Measurements from ENCODE around the gene FGFR2. TPM values are rescaled to one million over a fixed set of nuclear protein-coding genes. Genes with fewer than 3 reads are reported as not detected.

FGFR2 gene
- total RNA-seq, 2 experiments from 2014 or later: not detected

DNA sequence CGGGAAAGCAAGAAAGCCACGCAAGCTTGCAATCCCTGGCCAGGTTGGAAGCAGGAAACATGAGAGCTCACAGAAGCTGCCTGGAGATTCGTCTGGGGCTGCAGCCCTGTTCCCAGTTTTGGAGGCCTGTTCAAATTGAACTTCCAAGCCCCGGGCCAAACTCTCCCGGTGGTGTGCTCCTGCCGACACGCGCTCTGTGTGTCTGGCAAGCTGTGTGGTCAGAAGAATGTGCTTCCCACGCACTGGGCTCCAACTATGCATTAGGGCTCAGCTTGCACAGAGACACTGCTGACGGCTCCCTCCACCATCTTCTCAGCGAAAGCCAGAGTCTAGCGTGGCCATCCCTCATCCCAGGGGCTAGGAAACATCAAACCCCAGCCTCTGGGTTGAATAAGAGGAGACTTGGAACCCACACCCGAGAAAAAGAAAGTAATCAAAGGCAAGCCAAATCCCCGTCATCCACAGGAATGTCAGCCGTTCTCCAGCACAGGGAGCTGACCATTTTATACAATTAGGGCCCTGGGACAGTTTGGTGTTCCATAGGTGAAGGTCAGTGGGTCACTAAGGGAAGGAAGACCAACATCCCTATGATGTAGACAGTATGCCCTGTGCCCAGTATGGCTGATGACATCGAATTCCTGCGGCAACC lies 107.2 kb downstream of the FGFR2 start:
- BruUV-seq (replicated peaks): no TSS peak
- POLR2A ChIA-PET: interaction anchor here (0.6 kb wide), 1 partner anchor 180 kb away, joined by 3 read pairs; no protein-coding TSS in a partner anchor
- CTCF ChIA-PET (ENCODE audit: unreplicated experiment): no interaction called here
- intact Hi-C loops (cut with micrococcal nuclease; ENCODE audit: unreplicated experiment): no loop called here
- no peak overlapping the region for H3K27ac ChIP-seq (ENCODE audit: low read depth, low read length, poor library complexity, severe bottlenecking)
- no peak overlapping the region for H2AFZ ChIP-seq (ENCODE audit: low read length)
- no peak overlapping the region for H3K4me3 ChIP-seq (ENCODE audit: low read depth, low read length, poor library complexity, severe bottlenecking)
- no peak overlapping the region for H3K4me2 ChIP-seq (ENCODE audit: low read length)
- no peaks in the 10 kb centered on the region for H3K4me1 ChIP-seq (ENCODE audit: insufficient read depth, low read length, poor library complexity, severe bottlenecking)
- H3K79me2 ChIP-seq (ENCODE audit: insufficient read depth, low read depth, low read length): no peaks in the 10 kb centered on the region
- no peaks in the 10 kb centered on the region for H4K20me1 ChIP-seq (ENCODE audit: insufficient read depth, low read length)
- no peaks in the 10 kb centered on the region for H3K9me2 ChIP-seq (ENCODE audit: insufficient read depth, low read length)
- TF ChIP-seq, protein P1, sequence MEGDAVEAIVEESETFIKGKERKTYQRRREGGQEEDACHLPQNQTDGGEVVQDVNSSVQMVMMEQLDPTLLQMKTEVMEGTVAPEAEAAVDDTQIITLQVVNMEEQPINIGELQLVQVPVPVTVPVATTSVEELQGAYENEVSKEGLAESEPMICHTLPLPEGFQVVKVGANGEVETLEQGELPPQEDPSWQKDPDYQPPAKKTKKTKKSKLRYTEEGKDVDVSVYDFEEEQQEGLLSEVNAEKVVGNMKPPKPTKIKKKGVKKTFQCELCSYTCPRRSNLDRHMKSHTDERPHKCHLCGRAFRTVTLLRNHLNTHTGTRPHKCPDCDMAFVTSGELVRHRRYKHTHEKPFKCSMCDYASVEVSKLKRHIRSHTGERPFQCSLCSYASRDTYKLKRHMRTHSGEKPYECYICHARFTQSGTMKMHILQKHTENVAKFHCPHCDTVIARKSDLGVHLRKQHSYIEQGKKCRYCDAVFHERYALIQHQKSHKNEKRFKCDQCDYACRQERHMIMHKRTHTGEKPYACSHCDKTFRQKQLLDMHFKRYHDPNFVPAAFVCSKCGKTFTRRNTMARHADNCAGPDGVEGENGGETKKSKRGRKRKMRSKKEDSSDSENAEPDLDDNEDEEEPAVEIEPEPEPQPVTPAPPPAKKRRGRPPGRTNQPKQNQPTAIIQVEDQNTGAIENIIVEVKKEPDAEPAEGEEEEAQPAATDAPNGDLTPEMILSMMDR (conservative IDR thresholded peaks at IDR 0.05; ENCODE audit: low read length): no peak
- no peak for TF ChIP-seq EZH2phosphoT487 (IDR thresholded peaks at IDR 0.05; ENCODE audit: borderline replicate concordance, low read depth, low read length)
- no peaks in the 10 kb centered on the region for H3K36me3 ChIP-seq (ENCODE audit: insufficient read depth, low read length)
- no peaks in the 10 kb centered on the region for H3K9me3 ChIP-seq (ENCODE audit: low read length)
- DNase-seq (ENCODE audit: low spot score): no peak

DNA sequence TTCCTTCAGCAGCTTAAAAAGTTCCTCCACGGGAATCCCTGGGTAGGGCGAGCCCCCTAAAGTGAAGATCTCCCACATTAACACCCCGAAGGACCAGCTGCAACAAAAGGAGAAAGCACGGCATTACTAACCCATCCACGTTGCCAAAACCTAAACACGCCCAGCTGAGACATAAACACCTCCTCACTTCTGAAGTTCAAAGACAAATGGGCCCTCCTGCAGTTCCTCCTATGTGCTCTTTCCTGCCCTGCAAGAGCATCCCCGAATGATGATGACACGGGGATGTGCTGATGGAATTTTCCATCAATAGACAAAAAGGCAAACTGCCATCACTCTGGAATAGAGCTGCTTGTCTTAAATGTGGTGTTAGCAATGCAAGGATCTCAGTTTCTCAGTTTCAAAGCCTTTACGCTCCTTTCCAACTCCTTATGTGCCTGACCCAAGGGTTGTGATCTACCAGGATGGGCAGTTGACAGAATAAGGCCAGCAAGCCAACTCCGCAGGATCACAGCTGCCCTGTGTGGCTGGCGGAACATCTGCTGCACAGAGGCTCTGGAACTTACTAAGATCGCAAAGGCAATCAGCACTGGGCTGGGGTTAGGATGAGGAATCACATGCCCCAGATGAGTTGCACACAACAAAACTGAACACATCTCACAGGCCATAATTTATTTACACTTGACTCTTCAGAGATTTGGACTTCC lies 112.7 kb downstream of the FGFR2 start:
- no peaks in the 10 kb centered on the region for H3K9me2 ChIP-seq (ENCODE audit: insufficient read depth, low read length)
- H4K20me1 ChIP-seq (ENCODE audit: insufficient read depth, low read length): no peaks in the 10 kb centered on the region
- ChIA-PET CTCF (ENCODE audit: unreplicated experiment) (no interaction called here), POLR2A (interaction anchor here (0.8 to 1.0 kb wide), 2 partner anchors 12 to 183 kb away, joined by 3 read pairs; no protein-coding TSS in a partner anchor)
- no TSS peak for BruUV-seq (replicated peaks)
- H2AFZ ChIP-seq (ENCODE audit: low read length): no peak overlapping the region
- H3K4me1 ChIP-seq (ENCODE audit: insufficient read depth, low read length, poor library complexity, severe bottlenecking): no peaks in the 10 kb centered on the region
- H3K79me2 ChIP-seq (ENCODE audit: insufficient read depth, low read depth, low read length): no peaks in the 10 kb centered on the region
- no peak overlapping the region for H3K4me3 ChIP-seq (ENCODE audit: low read depth, low read length, poor library complexity, severe bottlenecking)
- H3K36me3 ChIP-seq (ENCODE audit: insufficient read depth, low read length): no peaks in the 10 kb centered on the region
- no peak for DNase-seq (ENCODE audit: low spot score)
- intact Hi-C loops (cut with micrococcal nuclease; ENCODE audit: unreplicated experiment): no loop called here
- H3K27ac ChIP-seq (ENCODE audit: low read depth, low read length, poor library complexity, severe bottlenecking): no peak overlapping the region
- no peak overlapping the region for H3K4me2 ChIP-seq (ENCODE audit: low read length)
- H3K9me3 ChIP-seq (ENCODE audit: low read length): no peaks in the 10 kb centered on the region
- TF ChIP-seq EZH2phosphoT487 (IDR thresholded peaks at IDR 0.05; ENCODE audit: borderline replicate concordance, low read depth, low read length): no peak
- TF ChIP-seq, protein P1 (conservative IDR thresholded peaks at IDR 0.05; ENCODE audit: low read length): no peak

DNA sequence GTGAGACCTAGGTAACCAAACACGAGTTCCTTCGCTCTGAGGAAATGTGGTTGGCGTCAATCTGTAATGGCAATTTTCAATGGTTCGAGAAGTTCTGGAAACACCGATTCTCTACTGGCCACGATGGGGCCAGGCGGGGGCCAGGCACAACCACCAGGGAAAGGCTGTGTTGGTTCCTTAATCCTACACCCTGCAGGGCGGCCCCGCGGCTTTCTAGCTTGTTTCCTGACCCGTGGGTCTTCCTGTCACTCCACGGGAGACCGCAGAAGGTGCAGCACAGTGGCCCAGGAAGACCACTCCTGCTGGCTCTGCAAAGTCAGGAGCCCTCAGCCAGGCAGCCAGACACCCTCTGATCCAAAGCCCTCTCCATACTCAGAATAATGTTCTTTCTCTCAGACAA lies 113.4 kb downstream of the FGFR2 start:
- no peaks in the 10 kb centered on the region for H3K9me3 ChIP-seq (ENCODE audit: low read length)
- intact Hi-C loops (cut with micrococcal nuclease; ENCODE audit: unreplicated experiment): no loop called here
- ChIA-PET CTCF (ENCODE audit: unreplicated experiment) (no interaction called here), POLR2A (interaction anchor here (0.8 kb wide), 1 partner anchor 184 kb away, joined by 3 read pairs; no protein-coding TSS in a partner anchor)
- no peak overlapping the region for H3K27ac ChIP-seq (ENCODE audit: low read depth, low read length, poor library complexity, severe bottlenecking)
- H4K20me1 ChIP-seq (ENCODE audit: insufficient read depth, low read length): no peaks in the 10 kb centered on the region
- no peaks in the 10 kb centered on the region for H3K36me3 ChIP-seq (ENCODE audit: insufficient read depth, low read length)
- TF ChIP-seq EZH2phosphoT487 (IDR thresholded peaks at IDR 0.05; ENCODE audit: borderline replicate concordance, low read depth, low read length): no peak
- TF ChIP-seq, protein P1 (conservative IDR thresholded peaks at IDR 0.05; ENCODE audit: low read length): no peak
- no peaks in the 10 kb centered on the region for H3K79me2 ChIP-seq (ENCODE audit: insufficient read depth, low read depth, low read length)
- H3K4me1 ChIP-seq (ENCODE audit: insufficient read depth, low read length, poor library complexity, severe bottlenecking): no peaks in the 10 kb centered on the region
- no peak overlapping the region for H3K4me3 ChIP-seq (ENCODE audit: low read depth, low read length, poor library complexity, severe bottlenecking)
- DNase-seq (ENCODE audit: low spot score): no peak
- H3K9me2 ChIP-seq (ENCODE audit: insufficient read depth, low read length): no peaks in the 10 kb centered on the region
- H3K4me2 ChIP-seq (ENCODE audit: low read length): no peak overlapping the region
- no peak overlapping the region for H2AFZ ChIP-seq (ENCODE audit: low read length)
- BruUV-seq (replicated peaks): no TSS peak

All from OCI-LY7 (cell line).